Skeletal muscle satellite cell (primary cell): ENCODE results near the gene GPX1.
"Not testable (repeated sequence)": the region's sequence is repeated elsewhere in the genome, so short reads cannot be mapped to it uniquely, and the experiment has no call there.

Source experiments
- H3K27me3 ChIP-seq: 2 replicates; pipeline ENCODE4 v1.7.0; 2013; ENCODE audit warnings: low read length; ENCODE audit not compliant: control insufficient read depth, insufficient read depth
- H3K36me3 ChIP-seq: 2 replicates; pipeline ENCODE4 v1.7.0; 2013; ENCODE audit warnings: mild to moderate bottlenecking, control low read depth, low read length; ENCODE audit not compliant: insufficient read depth
- H3K4me1 ChIP-seq: 2 replicates; pipeline ENCODE4 v1.7.0; 2013; ENCODE audit warnings: low read length; ENCODE audit not compliant: control insufficient read depth, insufficient read depth
- H3K4me2 ChIP-seq: 2 replicates; pipeline ENCODE4 v1.7.0; 2013; ENCODE audit warnings: mild to moderate bottlenecking, low read length
- H3K4me3 ChIP-seq: 2 replicates; pipeline ENCODE4 v1.7.0; 2013; ENCODE audit warnings: low read length
- H3K9ac ChIP-seq: 2 replicates; pipeline ENCODE4 v1.7.0; 2013; ENCODE audit warnings: mild to moderate bottlenecking, low read depth, low read length, moderate library complexity
- H3K9me3 ChIP-seq: replicated peaks from 2 replicates; pipeline ENCODE4 v1.7.0; 2013; ENCODE audit warnings: mild to moderate bottlenecking, control low read depth, low read length

GPX1 gene

GRCh38 chr3:49333916-49334633, 24.1 kb downstream of the GPX1 start:
- Histone ChIP-seq H3K36me3 (peaks cover 45% of the 10 kb centered on the region), H3K27me3 (no peaks in the 10 kb centered on the region), H3K4me2 (no peak overlapping the region)

GRCh38 chr3:49333091-49333490, 25.1 kb downstream of the GPX1 start:
- Histone ChIP-seq H3K9me3 (no peaks in the 10 kb centered on the region), H3K27me3 (no peaks in the 10 kb centered on the region), H3K4me1 (no peaks in the 10 kb centered on the region), H3K4me2 (no peak overlapping the region), H3K4me3 (no peak overlapping the region), H3K9ac (no peak overlapping the region), H3K36me3 (peaks cover 45% of the 10 kb centered on the region)

More at GRCh38 chr3:49333916-49334633, 24.1 kb downstream of the GPX1 start:
- H3K4me3 ChIP-seq, result no peak overlapping the region
- H3K9me3 ChIP-seq, result no peaks in the 10 kb centered on the region
- H3K9ac ChIP-seq, result no peak overlapping the region
- H3K4me1 ChIP-seq, result no peaks in the 10 kb centered on the region

DNA sequence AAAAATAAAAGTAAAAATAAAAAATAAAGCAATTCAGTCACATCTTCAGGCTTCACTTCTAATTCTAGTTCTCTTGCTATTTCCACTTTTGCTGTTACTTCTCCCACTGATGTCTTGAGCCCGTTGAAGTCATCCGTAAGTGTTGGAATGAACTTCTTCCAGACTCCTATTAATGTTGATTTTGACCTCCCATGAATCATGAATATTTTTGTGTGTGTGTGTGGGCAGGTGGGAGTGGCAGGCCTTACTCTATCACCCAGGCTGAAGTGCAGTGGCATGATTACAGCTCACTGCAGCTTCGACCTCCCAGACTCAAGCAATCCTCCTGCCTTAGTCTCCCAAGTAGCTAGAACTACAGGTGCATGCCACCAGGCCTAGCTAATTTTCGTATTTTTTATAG, 29.0 kb downstream of the GPX1 start:
- no peaks in the 10 kb centered on the region for H3K4me1 ChIP-seq
- peaks cover 56% of the 10 kb centered on the region for H3K36me3 ChIP-seq
- H3K9ac ChIP-seq, result no peak overlapping the region
- no peaks in the 10 kb centered on the region for H3K27me3 ChIP-seq
- no peak overlapping the region for H3K4me2 ChIP-seq
- H3K4me3 ChIP-seq, result no peak overlapping the region
- H3K9me3 ChIP-seq, result no peaks in the 10 kb centered on the region

DNA sequence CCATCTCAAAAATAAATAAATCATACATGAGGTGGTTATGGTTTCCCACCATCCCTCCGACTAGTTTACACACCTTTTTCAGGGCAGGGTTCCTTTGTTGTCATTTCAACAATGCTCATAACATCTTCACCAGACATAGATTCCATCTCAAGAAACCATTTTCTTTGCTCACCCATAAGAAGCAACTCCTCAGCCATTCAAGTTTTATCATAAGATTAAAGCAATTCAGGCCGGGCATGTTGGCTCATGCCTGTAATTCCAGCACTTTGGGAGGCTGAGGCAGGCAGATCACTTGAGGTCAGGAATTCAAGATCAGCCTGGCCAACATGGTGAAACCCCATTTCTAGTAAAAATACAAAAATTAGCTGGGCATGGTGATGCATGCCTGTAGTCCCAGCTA, 29.8 kb downstream of the GPX1 start:
- H3K9me3 ChIP-seq, H3K4me2 ChIP-seq, H3K4me1 ChIP-seq, H3K4me3 ChIP-seq, H3K9ac ChIP-seq, H3K27me3 ChIP-seq: not testable (repeated sequence)
- peaks cover 58% of the 10 kb centered on the region for H3K36me3 ChIP-seq

- Histone ChIP-seq H3K4me1 (no peaks in the 10 kb centered on the region), H3K9ac (no peak overlapping the region), H3K4me2 (no peak overlapping the region), H3K36me3 (peaks cover 53% of the 10 kb centered on the region), H3K27me3 (no peaks in the 10 kb centered on the region), H3K4me3 (no peak overlapping the region), H3K9me3 (no peaks in the 10 kb centered on the region)
Observed at GRCh38 chr3:49327485-49327884, 30.7 kb downstream of the GPX1 start.

DNA sequence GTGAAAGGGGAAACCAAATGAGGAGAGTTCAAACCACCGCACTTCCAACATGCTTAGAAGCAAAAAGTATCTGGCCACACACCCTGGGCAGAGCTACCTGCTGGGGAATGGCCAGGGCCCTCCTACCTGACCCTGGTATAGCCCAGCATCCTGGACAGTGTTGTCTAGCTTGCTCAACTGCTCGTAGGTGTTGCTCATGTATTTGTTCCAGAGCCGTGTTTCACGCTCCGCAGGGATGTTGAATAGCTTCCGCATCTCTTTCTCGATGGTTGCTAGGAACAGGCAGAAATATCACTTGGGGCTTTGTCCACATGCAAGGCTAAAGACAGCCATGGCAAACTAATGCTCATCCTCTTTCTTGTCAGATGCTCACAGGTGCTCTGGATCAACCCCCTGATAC, 33.4 kb downstream of the GPX1 start:
- Histone ChIP-seq H3K4me2 (no peak overlapping the region), H3K9ac (no peak overlapping the region), H3K4me1 (no peaks in the 10 kb centered on the region), H3K36me3 (peaks cover 63% of the 10 kb centered on the region), H3K4me3 (no peak overlapping the region), H3K27me3 (no peaks in the 10 kb centered on the region), H3K9me3 (no peaks in the 10 kb centered on the region)

DNA sequence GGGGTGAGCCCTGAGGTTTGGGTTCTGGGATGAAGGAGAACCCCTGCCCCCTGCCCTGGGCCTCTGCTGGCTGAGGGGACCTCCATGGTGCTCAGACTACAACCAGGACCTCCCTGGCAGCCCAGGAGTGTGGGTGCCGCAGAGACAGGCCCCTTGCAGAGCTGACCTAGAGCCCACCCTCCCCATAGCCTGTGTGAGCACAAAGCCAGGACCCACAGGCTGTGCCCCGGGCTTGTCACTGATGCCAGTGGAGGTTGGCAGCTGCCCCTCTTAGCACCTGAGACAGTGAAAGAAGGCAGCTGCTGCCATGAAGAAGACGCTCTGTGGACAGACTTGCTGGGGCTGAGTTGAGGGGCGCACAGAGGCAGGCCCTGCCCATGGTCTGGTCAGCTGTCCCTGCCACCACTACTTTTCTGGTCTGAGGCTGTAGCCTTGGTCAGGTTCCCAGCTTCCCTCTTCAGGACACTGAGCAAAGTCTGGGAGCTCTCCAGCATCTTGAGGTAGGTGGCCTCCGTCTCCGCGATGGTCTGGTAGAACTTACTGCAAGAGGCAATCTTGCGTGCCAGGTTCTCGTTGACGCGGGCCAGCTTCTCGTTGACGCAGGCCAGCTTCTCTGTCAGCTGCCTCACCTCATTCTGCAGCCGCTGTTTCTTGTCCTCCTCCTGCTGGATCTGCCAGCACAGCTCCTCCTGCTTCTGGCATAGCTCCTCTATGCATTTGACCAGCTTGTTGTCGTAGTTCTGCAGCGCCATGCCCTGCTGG, 41.3 kb downstream of the GPX1 start:
- Histone ChIP-seq H3K4me1 (peaks cover 6% of the 10 kb centered on the region), H3K4me3 (no peak overlapping the region), H3K9ac (no peak overlapping the region), H3K4me2 (no peak overlapping the region), H3K36me3 (peaks cover 33% of the 10 kb centered on the region), H3K9me3 (no peaks in the 10 kb centered on the region), H3K27me3 (no peaks in the 10 kb centered on the region)

DNA sequence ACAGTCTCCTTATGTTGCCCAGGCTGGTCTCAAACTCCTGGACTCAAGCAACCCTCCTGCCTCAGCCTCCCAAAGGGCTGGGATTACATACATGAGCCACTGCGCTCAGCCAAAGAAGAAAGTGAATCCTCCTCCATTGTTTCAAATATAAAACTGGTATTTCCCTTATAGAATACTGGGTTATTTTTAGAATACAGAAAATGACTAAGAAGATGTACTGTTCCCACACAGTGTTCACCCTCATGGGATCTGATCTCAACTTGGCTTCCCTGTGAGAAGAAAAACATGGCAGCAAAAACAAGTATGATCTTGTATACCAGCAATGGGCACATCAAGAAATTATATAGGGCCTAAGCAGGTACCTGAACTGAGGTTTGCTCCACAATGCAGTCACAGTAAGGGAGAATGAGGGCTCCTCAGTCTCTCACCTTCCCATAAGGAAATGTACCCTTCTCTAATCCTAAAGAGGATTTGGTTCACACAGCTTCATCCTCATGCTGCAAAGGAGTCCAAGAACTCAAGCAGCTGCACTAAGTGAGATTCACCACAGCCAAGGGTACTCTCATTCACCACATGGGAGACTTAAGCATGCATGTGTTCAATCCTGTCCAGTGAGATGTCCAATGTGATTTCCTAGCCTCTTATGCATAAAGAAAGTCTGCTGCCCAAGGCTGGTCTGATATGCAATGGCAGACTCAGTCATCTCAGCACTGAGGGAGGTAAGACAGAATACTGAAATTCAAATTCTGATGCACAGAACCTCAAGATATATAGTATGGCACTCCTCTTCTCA, 44.1 kb downstream of the GPX1 start:
- H3K9ac ChIP-seq, result no peak overlapping the region
- no peaks in the 10 kb centered on the region for H3K9me3 ChIP-seq
- no peak overlapping the region for H3K4me2 ChIP-seq
- no peak overlapping the region for H3K4me3 ChIP-seq
- peaks cover 6% of the 10 kb centered on the region for H3K4me1 ChIP-seq
- H3K36me3 ChIP-seq, result peaks cover 42% of the 10 kb centered on the region
- no peaks in the 10 kb centered on the region for H3K27me3 ChIP-seq

- no peaks in the 10 kb centered on the region for H3K27me3 ChIP-seq
- no peak overlapping the region for H3K9ac ChIP-seq
- no peak overlapping the region for H3K4me3 ChIP-seq
- H3K36me3 ChIP-seq, result peaks cover 44% of the 10 kb centered on the region
- H3K9me3 ChIP-seq, result no peaks in the 10 kb centered on the region
- peaks cover 6% of the 10 kb centered on the region for H3K4me1 ChIP-seq
- no peak overlapping the region for H3K4me2 ChIP-seq
Observed at GRCh38 chr3:49311283-49311682, 46.9 kb downstream of the GPX1 start.

DNA sequence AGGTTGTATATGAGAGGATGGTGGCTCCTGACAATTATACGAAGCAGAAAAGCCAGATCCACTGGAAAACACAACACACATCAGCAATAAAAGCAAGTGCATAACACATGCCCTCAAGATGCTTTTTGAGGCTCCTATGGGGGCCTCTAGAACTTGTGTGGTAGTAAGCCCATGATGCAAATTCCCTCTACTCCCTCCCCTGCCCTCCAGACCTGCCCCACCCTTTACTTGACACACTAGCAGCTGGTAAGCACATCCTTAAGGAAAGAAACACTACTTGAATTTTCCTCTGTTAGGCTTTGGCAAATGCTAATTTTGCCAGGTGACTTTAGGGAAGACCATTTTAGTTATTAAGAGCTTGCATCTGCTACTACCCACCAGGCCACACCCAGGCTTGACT, 47.5 kb downstream of the GPX1 start:
- Histone ChIP-seq H3K4me3 (no peak overlapping the region), H3K9me3 (no peaks in the 10 kb centered on the region), H3K27me3 (no peaks in the 10 kb centered on the region), H3K4me2 (no peak overlapping the region), H3K4me1 (peaks cover 6% of the 10 kb centered on the region), H3K36me3 (peaks cover 50% of the 10 kb centered on the region), H3K9ac (no peak overlapping the region)
